IgD-negative memory B cell (primary cell): Measurements from ENCODE around the gene ZNF800. TPM values are rescaled to one million over a fixed set of nuclear protein-coding genes. Genes with fewer than 3 reads are reported as not detected.

ENCODE experiments used
- H3K27ac Mint-ChIP-seq, 3 donors: one replicate each; pipeline ENCODE4 v1.8.0; 2020 to 2022; ENCODE audit warnings: mild to moderate bottlenecking in 3 of 3, mixed read lengths in 3 of 3, moderate library complexity in 1 of 3
- H3K27me3 Mint-ChIP-seq: one replicate; pipeline ENCODE4 v1.8.0; 2021; ENCODE audit warnings: mixed read lengths
- H3K36me3 Mint-ChIP-seq: one replicate; pipeline ENCODE4 v1.8.0; 2020; ENCODE audit warnings: mild to moderate bottlenecking, mixed read lengths
- H3K4me1 Mint-ChIP-seq, 3 donors: one replicate each; pipeline ENCODE4 v1.8.0; 2020 to 2022; ENCODE audit warnings: mixed read lengths in 3 of 3, mild to moderate bottlenecking in 1 of 3
- H3K4me3 Mint-ChIP-seq, 4 donors: one replicate each; pipeline ENCODE4 v1.8.0; 2020 to 2022; ENCODE audit warnings: mild to moderate bottlenecking in 4 of 4, mixed read lengths in 4 of 4, moderate library complexity in 3 of 4
- H3K9me3 Mint-ChIP-seq, 3 donors: one replicate each; pipeline ENCODE4 v1.8.0; 2020 to 2021; ENCODE audit warnings: mixed read lengths in 3 of 3, mild to moderate bottlenecking in 1 of 3
- polyA plus RNA-seq: library from polyadenylated mRNA; unstranded; fragments of 300-500 nt; fragmentation: Illumina TruSeq; gene quantifications from one replicate; pipeline ENCODE4 v1.2.3, GENCODE V29; 2021

Gene ZNF800
- polyA plus RNA-seq, 1 donor from 2014 or later = 51.9 TPM

- Mint-ChIP-seq H3K36me3 (peaks cover 2% of the 10 kb centered on the region), H3K9me3 (no peaks in the 10 kb centered on the region), H3K27me3 (peaks cover 2% of the 10 kb centered on the region), H3K4me3 (peak overlapping the region; percentile 28 to 83 (median 70)), H3K4me1 (peaks cover 5 to 31% (median 19%) of the 10 kb centered on the region in 3 donors), H3K27ac (no peak overlapping the region)
These were observed 44.8 kb downstream of the ZNF800 start for GRCh38 chr7:127347567-127348246.

GRCh38 chr7:127346575-127347256 is 45.8 kb downstream of the ZNF800 start:
- Mint-ChIP-seq H3K27me3 (peaks cover 2% of the 10 kb centered on the region), H3K36me3 (peaks cover 2% of the 10 kb centered on the region), H3K4me1 (peaks cover 5 to 24% (median 19%) of the 10 kb centered on the region in 3 donors), H3K9me3 (peaks cover 0 to 4% (median 3%) of the 10 kb centered on the region in 3 donors), H3K27ac (peak overlapping the region in 1 of 3 donors; percentile 59), H3K4me3 (peak overlapping the region; percentile 28 to 83 (median 64))

DNA sequence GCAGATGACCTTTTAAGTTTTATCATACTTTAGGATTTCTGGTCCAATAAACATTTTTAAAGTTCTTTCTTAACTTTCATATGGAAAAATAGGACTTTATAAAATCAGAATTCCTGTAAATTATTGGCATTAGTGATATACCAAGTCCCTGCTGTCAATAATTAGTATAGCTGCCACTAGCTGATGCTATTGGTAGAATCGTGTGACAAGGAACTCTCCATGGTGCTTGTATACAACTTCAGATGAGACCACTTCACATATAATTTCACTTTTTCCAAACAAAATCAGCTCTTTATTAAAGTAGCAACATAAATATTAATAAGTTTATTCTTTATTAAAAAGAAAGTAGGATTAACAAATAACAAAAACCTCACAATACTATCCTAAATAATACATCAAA is 49.9 kb downstream of the ZNF800 start:
- Mint-ChIP-seq H3K4me1 (peaks cover 4 to 11% (median 7%) of the 10 kb centered on the region in 3 donors), H3K36me3 (peaks cover 2% of the 10 kb centered on the region), H3K27me3 (peaks cover 2% of the 10 kb centered on the region), H3K4me3 (no peak overlapping the region), H3K27ac (no peak overlapping the region), H3K9me3 (peaks cover 0 to 6% (median 3%) of the 10 kb centered on the region in 3 donors)

DNA sequence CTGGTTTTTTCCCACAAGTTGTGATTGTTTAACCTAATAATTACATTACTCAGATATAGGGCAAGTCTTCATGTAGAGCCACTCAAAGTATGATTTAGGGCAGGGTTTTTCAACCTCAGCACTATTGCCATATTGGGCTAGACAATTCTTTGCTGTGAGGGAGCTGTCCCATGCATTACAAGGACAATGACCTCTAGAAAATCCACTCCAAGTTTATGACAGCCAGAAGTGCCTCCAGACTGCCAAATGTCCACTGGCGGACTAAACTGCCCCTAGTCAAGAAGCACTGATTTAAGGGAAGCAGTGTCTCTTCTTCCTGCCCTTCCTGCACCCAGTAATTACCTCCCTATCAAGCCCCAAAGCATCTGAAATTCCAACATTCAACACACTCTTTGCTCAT is 54.4 kb downstream of the ZNF800 start:
- Mint-ChIP-seq H3K27ac (no peak overlapping the region), H3K4me1 (peaks cover 0 to 4% (median 0%) of the 10 kb centered on the region in 3 donors), H3K9me3 (peaks cover 0 to 6% (median 3%) of the 10 kb centered on the region in 3 donors), H3K4me3 (no peak overlapping the region), H3K36me3 (peaks cover 2% of the 10 kb centered on the region), H3K27me3 (no peaks in the 10 kb centered on the region)

- no peaks in the 10 kb centered on the region for H3K27me3 Mint-ChIP-seq
- no peak overlapping the region for H3K4me3 Mint-ChIP-seq
- H3K36me3 Mint-ChIP-seq = peaks cover 2% of the 10 kb centered on the region
- peaks cover 0 to 4% (median 0%) of the 10 kb centered on the region in 3 donors for H3K4me1 Mint-ChIP-seq
- H3K27ac Mint-ChIP-seq = no peak overlapping the region
- H3K9me3 Mint-ChIP-seq = peaks cover 0 to 6% (median 3%) of the 10 kb centered on the region in 3 donors
These were observed 54.9 kb downstream of the ZNF800 start for GRCh38 chr7:127337581-127337980.

GRCh38 chr7:127336458-127336857 is 56.0 kb downstream of the ZNF800 start:
- H3K9me3 Mint-ChIP-seq = peaks cover 0 to 3% (median 2%) of the 10 kb centered on the region in 3 donors
- H3K27me3 Mint-ChIP-seq = peaks cover 6% of the 10 kb centered on the region
- no peak overlapping the region for H3K27ac Mint-ChIP-seq
- H3K4me3 Mint-ChIP-seq = no peak overlapping the region
- peaks cover 0 to 4% (median 0%) of the 10 kb centered on the region in 3 donors for H3K4me1 Mint-ChIP-seq
- peaks cover 2% of the 10 kb centered on the region for H3K36me3 Mint-ChIP-seq

DNA sequence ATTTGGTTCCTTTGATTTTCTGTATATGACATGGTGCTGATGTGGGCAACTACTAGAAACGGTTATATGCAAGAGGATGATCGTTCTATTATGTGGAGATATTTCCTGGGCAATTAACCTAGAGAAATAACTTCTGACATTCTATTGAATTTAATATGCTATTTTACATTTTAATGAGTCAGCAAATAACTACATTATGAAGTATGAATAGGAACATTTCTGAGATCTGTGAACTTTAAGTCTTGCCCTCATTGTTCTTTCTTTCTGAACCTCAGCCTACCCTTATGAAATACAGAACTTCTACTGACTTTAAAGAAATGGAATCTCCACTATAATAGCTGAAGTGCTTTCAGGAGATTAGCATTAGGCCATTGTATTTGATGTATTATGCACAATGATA is 59.6 kb downstream of the ZNF800 start:
- no peak overlapping the region for H3K4me3 Mint-ChIP-seq
- H3K36me3 Mint-ChIP-seq = no peaks in the 10 kb centered on the region
- H3K27ac Mint-ChIP-seq = no peak overlapping the region
- peaks cover 0 to 2% (median 0%) of the 10 kb centered on the region in 3 donors for H3K4me1 Mint-ChIP-seq
- H3K9me3 Mint-ChIP-seq = peaks cover 0 to 3% (median 0%) of the 10 kb centered on the region in 3 donors
- H3K27me3 Mint-ChIP-seq = peaks cover 11% of the 10 kb centered on the region

- H3K4me3 Mint-ChIP-seq = no peak overlapping the region
- H3K27ac Mint-ChIP-seq = no peak overlapping the region
- peaks cover 11% of the 10 kb centered on the region for H3K27me3 Mint-ChIP-seq
- H3K9me3 Mint-ChIP-seq = peaks cover 0 to 3% (median 0%) of the 10 kb centered on the region in 3 donors
- no peaks in the 10 kb centered on the region for H3K36me3 Mint-ChIP-seq
- peaks cover 0 to 2% (median 0%) of the 10 kb centered on the region in 3 donors for H3K4me1 Mint-ChIP-seq
These were observed 62.4 kb downstream of the ZNF800 start for GRCh38 chr7:127330070-127330469.

DNA sequence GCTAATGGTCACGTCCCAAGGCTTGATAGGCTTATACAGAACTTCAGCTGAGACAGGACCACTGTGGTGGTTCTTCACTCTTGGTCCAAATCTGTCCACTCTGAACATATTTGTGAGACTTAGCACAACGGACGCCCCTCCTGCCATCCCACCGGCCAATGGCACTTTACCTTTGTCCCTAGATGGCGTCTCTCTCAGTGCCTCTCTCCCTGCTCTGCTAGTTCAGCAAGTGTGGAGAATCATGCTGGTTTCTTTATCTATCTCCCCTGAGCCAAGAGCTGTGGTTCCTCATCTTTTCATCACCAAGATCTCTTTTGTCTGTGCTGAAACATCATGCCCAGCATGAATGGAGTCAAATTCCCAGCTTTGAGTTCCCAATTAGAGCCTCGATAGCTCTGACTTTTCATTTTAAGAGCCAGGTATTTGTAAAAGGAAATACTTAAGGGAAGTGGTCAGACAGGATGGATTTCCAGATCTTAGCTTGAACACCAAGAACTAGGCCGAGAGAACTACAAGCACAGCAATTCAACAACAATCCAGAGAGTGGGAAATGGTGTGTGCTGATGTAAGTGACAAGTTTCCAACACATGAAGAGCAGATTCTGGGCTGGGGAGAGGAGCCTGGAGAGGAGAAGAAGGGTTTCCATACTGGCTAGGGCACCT is 69.5 kb downstream of the ZNF800 start:
- peaks cover 0 to 1% (median 0%) of the 10 kb centered on the region in 3 donors for H3K4me1 Mint-ChIP-seq
- H3K27ac Mint-ChIP-seq = no peak overlapping the region
- H3K4me3 Mint-ChIP-seq = no peak overlapping the region
- H3K27me3 Mint-ChIP-seq = peaks cover 7% of the 10 kb centered on the region
- no peaks in the 10 kb centered on the region for H3K9me3 Mint-ChIP-seq
- no peaks in the 10 kb centered on the region for H3K36me3 Mint-ChIP-seq

DNA sequence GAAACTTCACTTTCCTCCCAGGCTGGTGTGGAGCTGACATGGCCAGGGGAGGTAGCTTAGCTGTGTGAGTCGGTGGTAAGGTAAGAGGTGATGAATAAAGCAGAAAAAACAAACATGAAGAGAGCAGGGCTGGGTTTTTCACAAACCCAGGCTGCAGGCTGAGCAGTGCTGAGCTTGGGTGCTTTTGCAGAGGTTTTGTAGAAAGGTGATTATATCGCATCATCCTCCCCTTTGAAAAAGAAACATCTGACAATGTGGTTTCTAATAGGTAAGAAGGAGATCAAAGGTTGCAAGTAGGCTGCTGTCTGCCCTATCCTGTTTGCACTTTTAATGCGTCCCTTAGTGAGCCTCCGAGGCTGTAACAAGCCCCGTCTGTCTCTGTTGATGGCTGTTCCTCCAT is 70.2 kb downstream of the ZNF800 start:
- Mint-ChIP-seq H3K4me3 (no peak overlapping the region), H3K4me1 (peaks cover 0 to 1% (median 0%) of the 10 kb centered on the region in 3 donors), H3K9me3 (no peaks in the 10 kb centered on the region), H3K27ac (peak overlapping the region in 1 of 3 donors; percentile 41), H3K27me3 (peaks cover 7% of the 10 kb centered on the region), H3K36me3 (no peaks in the 10 kb centered on the region)

DNA sequence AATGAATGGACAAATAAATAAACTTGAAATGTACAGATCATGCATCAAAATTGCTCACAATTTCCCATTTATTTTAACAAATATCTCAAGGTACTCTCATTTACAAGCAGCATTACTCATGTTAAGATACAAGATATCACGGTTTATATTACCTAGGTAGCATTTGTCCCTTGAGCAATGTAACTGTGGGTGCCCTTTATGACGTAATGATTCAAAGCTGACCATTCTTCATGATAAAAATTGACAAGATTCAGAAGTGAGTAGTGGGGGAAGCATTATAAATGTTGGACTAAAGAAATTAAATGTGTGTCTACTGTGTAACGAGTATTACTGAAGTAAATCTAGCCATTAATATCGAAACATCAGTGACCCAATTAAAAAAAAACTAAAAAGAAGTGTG is 71.5 kb downstream of the ZNF800 start:
- Mint-ChIP-seq H3K27me3 (peaks cover 9% of the 10 kb centered on the region), H3K27ac (no peak overlapping the region), H3K4me3 (no peak overlapping the region), H3K9me3 (peaks cover 0 to 10% (median 3%) of the 10 kb centered on the region in 3 donors), H3K36me3 (no peaks in the 10 kb centered on the region), H3K4me1 (peaks cover 0 to 1% (median 0%) of the 10 kb centered on the region in 3 donors)

Other genes with a start within 250 kb of the ZNF800 start
- gene GRM8, start 139.8 kb downstream of the ZNF800 start, polyA plus RNA-seq = not detected
- 28.8 TPM for gene GCC1, start 192.9 kb upstream of the ZNF800 start, polyA plus RNA-seq
- 137 TPM for gene ARF5, start 195.7 kb upstream of the ZNF800 start, polyA plus RNA-seq
- 1.1 TPM for gene FSCN3, start 201.0 kb upstream of the ZNF800 start, polyA plus RNA-seq
- gene PAX4, start 225.4 kb upstream of the ZNF800 start, polyA plus RNA-seq = not detected